Adrenal gland (tissue), 12 donors: ENCODE results near the gene KIAA1328. TPM values are rescaled to one million over a fixed set of nuclear protein-coding genes. Genes with fewer than 3 reads are reported as not detected.
"Not testable (repeated sequence)": the region's sequence is repeated elsewhere in the genome, so short reads cannot be mapped to it uniquely, and the experiment has no call there.

Experiments
- DNase-seq, 7 donors: peaks; one replicate each; pipeline ENCODE4 v3.0.0-alpha.2; 2019 to 2020
- H3K27ac ChIP-seq, 5 donors: fragments of 200-600 bp; sonication (generic) in 4 of 5; 1 replicate in 3 of 5; 2 replicates in 2 of 5; pipeline versions ENCODE4 v1.5.1 to v1.8.0; 2016 to 2020; ENCODE audit warnings: mild to moderate bottlenecking in 1 of 5
- H3K27me3 ChIP-seq: fragments of 200-600 bp; 2 replicates; pipeline ENCODE4 v1.8.0; 2021
- H3K36me3 ChIP-seq, 2 donors: fragments of 200-600 bp; replicated peaks in 1 of 2; 1 replicate in 1 of 2; 2 replicates in 1 of 2; pipeline versions ENCODE4 v1.5.1 to v1.8.0; 2018 to 2022
- H3K4me1 ChIP-seq, 2 donors: fragments of 200-600 bp; replicated peaks in 1 of 2; 1 replicate in 1 of 2; 2 replicates in 1 of 2; pipeline versions ENCODE4 v1.5.1 to v1.8.0; 2018 to 2021
- H3K4me3 ChIP-seq, 4 donors: fragments of 200-600 bp; sonication (generic) in 3 of 4; one replicate each; pipeline ENCODE4 v1.5.1; 2016 to 2018
- H3K9me3 ChIP-seq, 3 donors: fragments of 200-600 bp; sonication (generic) in 1 of 3; replicated peaks in 1 of 3; 1 replicate in 2 of 3; 2 replicates in 1 of 3; pipeline versions ENCODE4 v1.5.1 to v1.8.0; 2016 to 2021
- POLR2A ChIP-seq, 2 donors: fragments of 450-650 bp; IDR thresholded peaks; one replicate each; pipeline ENCODE4 v1.6.1; 2017; ENCODE audit warnings: antibody characterized with exemption in 2 of 2, mild to moderate bottlenecking in 2 of 2, moderate library complexity in 1 of 2
- WGBS, 4 donors: extraction: QIAGEN DNeasy Blood & Tissue Kit in 2 of 4; methylation state at CpG; one replicate each; pipeline versions ENCODE4 v1.1.5 to v1.1.7; 2013 to 2017; 5-methylcytosine and 5-hydroxymethylcytosine counted together
- intact Hi-C, 2 donors: fragments of 100-400 bp; cut with DNase I; formaldehyde crosslinking; loops; one replicate each; pipeline versions ENCODE4 v1.14.1 to v1.15.0; 2022 to 2023
- polyA plus RNA-seq, 3 donors: library from polyadenylated mRNA; stranded (reverse); fragments of 200-250 nt in 2 of 3; fragments of 350-450 nt in 1 of 3; fragmentation: Illumina TruSeq in 1 of 3; extraction: RNeasy Lipid Tissue Mini Kit (QIAGEN cat#74804) in 1 of 3; gene quantifications; one replicate each; pipeline ENCODE4 v1.2.3, GENCODE V29; 2013 to 2014
- total RNA-seq, 9 donors: library from RNA; depleted of rRNA in 4 of 9; stranded (reverse); fragments of >200 nt in 4 of 9; fragments of 120-200 nt in 1 of 9; fragmentation: NEBNext Ultra II Directional in 1 of 9; extraction: Animal tissue kit (Norgen Biotek cat#: 25700) in 1 of 9; gene quantifications; one replicate each; pipeline versions ENCODE4 v1.1.0 to v1.2.4, GENCODE V29; 2013 to 2023
- TF ChIP-seq, protein P1 (sequence below), 6 experiments: fragments of 450-650 bp in 4 of 6; fragments of 200-600 bp in 2 of 6; sonication (generic) in 1 of 6; IDR thresholded peaks; 1 replicate in 5 of 6; 2 replicates in 1 of 6; pipeline versions ENCODE4 v1.5.1 to v1.8.0; 2016 to 2021; ENCODE audit warnings: antibody characterized with exemption in 6 of 6, mild to moderate bottlenecking in 2 of 6, moderate library complexity in 1 of 6
- donor health status: healthy with polysubstance abuse.
- donor health status: Bipolar disorder and iron deficiency.
- donor health status: DM: yes; HTN: yes; CAD: no.
- donor health status: DM: no; HTN: no; CAD: no.
- donor health status: DM: no; HTN: no; CAD: no.
- donor health status: DM: yes; HTN: yes; CAD: no.

The KIAA1328 gene
- total and polyA plus RNA-seq, 12 donors = 2.5 to 20.5 (median 7.2) TPM

- TF ChIP-seq, protein P1, sequence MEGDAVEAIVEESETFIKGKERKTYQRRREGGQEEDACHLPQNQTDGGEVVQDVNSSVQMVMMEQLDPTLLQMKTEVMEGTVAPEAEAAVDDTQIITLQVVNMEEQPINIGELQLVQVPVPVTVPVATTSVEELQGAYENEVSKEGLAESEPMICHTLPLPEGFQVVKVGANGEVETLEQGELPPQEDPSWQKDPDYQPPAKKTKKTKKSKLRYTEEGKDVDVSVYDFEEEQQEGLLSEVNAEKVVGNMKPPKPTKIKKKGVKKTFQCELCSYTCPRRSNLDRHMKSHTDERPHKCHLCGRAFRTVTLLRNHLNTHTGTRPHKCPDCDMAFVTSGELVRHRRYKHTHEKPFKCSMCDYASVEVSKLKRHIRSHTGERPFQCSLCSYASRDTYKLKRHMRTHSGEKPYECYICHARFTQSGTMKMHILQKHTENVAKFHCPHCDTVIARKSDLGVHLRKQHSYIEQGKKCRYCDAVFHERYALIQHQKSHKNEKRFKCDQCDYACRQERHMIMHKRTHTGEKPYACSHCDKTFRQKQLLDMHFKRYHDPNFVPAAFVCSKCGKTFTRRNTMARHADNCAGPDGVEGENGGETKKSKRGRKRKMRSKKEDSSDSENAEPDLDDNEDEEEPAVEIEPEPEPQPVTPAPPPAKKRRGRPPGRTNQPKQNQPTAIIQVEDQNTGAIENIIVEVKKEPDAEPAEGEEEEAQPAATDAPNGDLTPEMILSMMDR (IDR thresholded peaks at IDR 0.05) = no peak
- TF ChIP-seq POLR2A (IDR thresholded peaks at IDR 0.05) = no peak
- no peak for DNase-seq
- H3K27ac ChIP-seq = no peak overlapping the region
- H3K4me3 ChIP-seq = no peak overlapping the region
- H3K4me1 ChIP-seq = peaks cover 0 to 4% of the 10 kb centered on the region in 2 donors
- 35 to 77% (median 72%) methylated on average over 1 of the region's 1 CpG for WGBS, 4 donors
- no peaks in the 10 kb centered on the region for H3K36me3 ChIP-seq
- H3K27me3 ChIP-seq = no peaks in the 10 kb centered on the region
- H3K9me3 ChIP-seq = peaks cover 0 to 6% (median 2%) of the 10 kb centered on the region in 3 donors
- intact Hi-C loops = no loop called here
These were observed 72.4 kb downstream of the KIAA1328 start for GRCh38 chr18:36901277-36901701.

- Histone ChIP-seq H3K27ac (no peak overlapping the region), H3K36me3 (no peaks in the 10 kb centered on the region), H3K4me3 (no peak overlapping the region), H3K4me1 (peaks cover 0 to 4% of the 10 kb centered on the region in 2 donors), H3K9me3 (peaks cover 0 to 6% (median 2%) of the 10 kb centered on the region in 3 donors), H3K27me3 (no peaks in the 10 kb centered on the region)
- no peak for DNase-seq
- intact Hi-C loops = no loop called here
- TF ChIP-seq POLR2A (IDR thresholded peaks at IDR 0.05) = no peak
- TF ChIP-seq, protein P1 (IDR thresholded peaks at IDR 0.05) = no peak
- WGBS, 4 donors = 63 to 98% (median 86%) methylated on average over 3 of the region's 3 CpGs
These were observed 74.4 kb downstream of the KIAA1328 start for GRCh38 chr18:36903215-36903928.

DNA sequence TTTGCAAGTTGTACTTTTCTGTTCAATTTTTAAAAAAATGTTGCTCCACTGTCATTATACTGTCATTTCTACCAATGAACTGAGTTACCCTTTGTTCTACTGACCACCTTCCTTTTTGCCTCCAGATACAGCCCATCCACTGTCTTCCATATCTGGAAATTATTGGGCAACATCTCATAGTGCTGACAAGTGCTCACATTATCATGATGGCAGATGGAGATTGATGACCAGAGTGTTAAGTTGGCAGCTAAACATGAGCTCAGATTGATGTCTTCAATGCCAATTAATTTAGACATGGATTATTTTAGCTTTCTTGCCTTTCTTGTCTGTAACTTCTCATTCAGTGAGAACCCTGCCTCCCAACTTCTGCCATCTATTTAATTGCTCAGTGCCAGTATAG lies 76.6 kb downstream of the KIAA1328 start:
- H3K27ac ChIP-seq = no peak overlapping the region
- H3K4me1 ChIP-seq = peaks cover 0 to 4% of the 10 kb centered on the region in 2 donors
- no peak for TF ChIP-seq POLR2A (IDR thresholded peaks at IDR 0.05)
- TF ChIP-seq, protein P1 (IDR thresholded peaks at IDR 0.05) = no peak
- intact Hi-C loops = no loop called here
- H3K9me3 ChIP-seq = no peaks in the 10 kb centered on the region
- no peaks in the 10 kb centered on the region for H3K27me3 ChIP-seq
- DNase-seq = no peak
- no peaks in the 10 kb centered on the region for H3K36me3 ChIP-seq
- H3K4me3 ChIP-seq = no peak overlapping the region

DNA sequence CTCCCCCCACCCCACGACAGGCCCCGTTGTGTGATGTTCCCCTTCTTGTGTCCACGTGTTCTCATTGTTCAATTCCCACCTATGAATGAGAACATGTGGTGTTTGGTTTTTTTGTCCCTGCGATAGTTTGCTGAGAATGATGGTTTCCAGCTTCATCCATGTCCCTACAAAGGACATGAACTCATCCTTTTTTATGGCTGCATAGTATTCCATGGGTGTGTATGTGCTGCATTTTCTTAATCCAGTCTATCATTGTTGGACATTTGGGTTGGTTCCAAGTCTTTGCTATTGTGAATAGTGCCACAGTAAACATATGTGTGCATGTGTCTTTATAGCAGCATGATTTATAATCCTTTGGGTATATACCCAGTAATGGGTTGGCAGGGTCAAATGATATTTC lies 80.4 kb downstream of the KIAA1328 start:
- DNase-seq, intact Hi-C loops, H3K4me3 ChIP-seq, H3K27ac ChIP-seq, H3K36me3 ChIP-seq, H3K4me1 ChIP-seq, H3K9me3 ChIP-seq, H3K27me3 ChIP-seq: not testable (repeated sequence)
- WGBS, 4 donors = 97 to 99% (median 99%) methylated on average over 4 of the region's 4 CpGs

- Histone ChIP-seq H3K9me3 (no peaks in the 10 kb centered on the region), H3K4me3 (no peak overlapping the region), H3K4me1 (no peaks in the 10 kb centered on the region), H3K27ac (no peak overlapping the region), H3K27me3 (no peaks in the 10 kb centered on the region), H3K36me3 (no peaks in the 10 kb centered on the region)
- WGBS, 4 donors = 67 to 87% (median 74%) methylated on average over 1 of the region's 1 CpG
- intact Hi-C loops = no loop called here
- no peak for DNase-seq
- TF ChIP-seq, protein P1 (IDR thresholded peaks at IDR 0.05) = no peak
- no peak for TF ChIP-seq POLR2A (IDR thresholded peaks at IDR 0.05)
These were observed 84.0 kb downstream of the KIAA1328 start for GRCh38 chr18:36912887-36913286.
